C4-2B (cell line): ENCODE results near the gene TMEM242.

Experiments
- CTCF ChIP-seq: fragments of 450-650 bp; conservative IDR thresholded peaks from 2 replicates; pipeline ENCODE4 v1.5.1; 2017; ENCODE audit warnings: mild to moderate bottlenecking
- ZFX ChIP-seq: fragments of 450-650 bp; IDR thresholded peaks from 2 replicates; pipeline ENCODE4 v1.6.1; 2017

GRCh38 chr6:157255079-157255478 is 68.2 kb downstream of the TMEM242 start:
- TF ChIP-seq CTCF: no peak
- TF ChIP-seq ZFX: no peak
